BJ (cell line): ENCODE data around the gene AMFR. TPM values are rescaled to one million over a fixed set of nuclear protein-coding genes. Genes with fewer than 3 reads are reported as not detected.

ENCODE experiments used
- CTCF ChIA-PET: fragments of 350-600 bp; formaldehyde crosslinking; extraction: SDS; loops from one replicate; lab custom pipeline; 2021; ENCODE audit warnings: antibody characterized with exemption, inconsistent platforms; lab: Yijun Ruan, JAX
- POLR2A ChIA-PET: fragments of 300-600 bp; sonication (Branson Sonifier 250); formaldehyde crosslinking; extraction: SDS; loops from one replicate; lab custom pipeline; 2021; ENCODE audit warnings: antibody characterized with exemption; lab: Charles Lee
- DNase-seq: peaks from one replicate; pipeline ENCODE4 v3.0.0-alpha.2; 2011; ENCODE audit warnings: low read depth
- H3K27me3 ChIP-seq: 2 replicates; pipeline ENCODE4 v1.6.0; 2011; ENCODE audit warnings: low read length; ENCODE audit not compliant: control insufficient read depth, insufficient read depth
- H3K36me3 ChIP-seq: 2 replicates; pipeline ENCODE4 v1.5.1; 2011; ENCODE audit warnings: low read length; ENCODE audit not compliant: control insufficient read depth, insufficient read depth
- H3K4me3 ChIP-seq: 2 replicates; pipeline ENCODE4 v1.5.1; 2011; ENCODE audit warnings: low read depth, mild to moderate bottlenecking, control low read depth, low read length
- polyA plus RNA-seq: library from polyadenylated mRNA; depleted of rRNA; stranded (reverse); fragments of >200 nt; gene quantifications from 2 replicates; pipeline ENCODE4 v1.2.3, GENCODE V29; 2011
- TF ChIP-seq, protein P1 (sequence below): IDR thresholded peaks from 2 replicates; pipeline ENCODE4 v1.5.1; 2011; ENCODE audit warnings: low read depth, mild to moderate bottlenecking, control low read depth, inconsistent platforms, low read length, moderate library complexity; ENCODE audit not compliant: insufficient read depth

Gene AMFR
- polyA plus RNA-seq, 1 experiment: 130 TPM

DNA sequence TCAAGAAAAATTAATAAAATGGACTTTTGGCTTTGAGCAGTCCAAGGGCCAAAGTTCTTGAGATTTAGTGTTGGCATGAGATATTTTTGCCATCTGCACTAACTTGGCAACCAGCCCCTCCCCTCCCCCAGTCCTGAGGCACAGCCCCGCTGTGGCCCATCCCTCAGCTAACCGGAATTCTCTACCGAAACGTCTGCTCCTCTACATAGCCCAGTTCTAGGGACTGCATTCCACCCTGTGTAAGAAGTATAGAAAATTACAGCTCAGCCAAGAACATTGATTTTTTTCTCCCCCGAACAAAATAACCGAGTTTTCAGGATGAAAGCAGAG, 97.5 kb downstream of the AMFR start:
- CTCF ChIA-PET: interaction anchor here (0.6 to 7.1 kb wide), 5 partner anchors 9 to 384 kb away, joined by 3 to 37 read pairs (median 3); no protein-coding TSS in a partner anchor

DNA sequence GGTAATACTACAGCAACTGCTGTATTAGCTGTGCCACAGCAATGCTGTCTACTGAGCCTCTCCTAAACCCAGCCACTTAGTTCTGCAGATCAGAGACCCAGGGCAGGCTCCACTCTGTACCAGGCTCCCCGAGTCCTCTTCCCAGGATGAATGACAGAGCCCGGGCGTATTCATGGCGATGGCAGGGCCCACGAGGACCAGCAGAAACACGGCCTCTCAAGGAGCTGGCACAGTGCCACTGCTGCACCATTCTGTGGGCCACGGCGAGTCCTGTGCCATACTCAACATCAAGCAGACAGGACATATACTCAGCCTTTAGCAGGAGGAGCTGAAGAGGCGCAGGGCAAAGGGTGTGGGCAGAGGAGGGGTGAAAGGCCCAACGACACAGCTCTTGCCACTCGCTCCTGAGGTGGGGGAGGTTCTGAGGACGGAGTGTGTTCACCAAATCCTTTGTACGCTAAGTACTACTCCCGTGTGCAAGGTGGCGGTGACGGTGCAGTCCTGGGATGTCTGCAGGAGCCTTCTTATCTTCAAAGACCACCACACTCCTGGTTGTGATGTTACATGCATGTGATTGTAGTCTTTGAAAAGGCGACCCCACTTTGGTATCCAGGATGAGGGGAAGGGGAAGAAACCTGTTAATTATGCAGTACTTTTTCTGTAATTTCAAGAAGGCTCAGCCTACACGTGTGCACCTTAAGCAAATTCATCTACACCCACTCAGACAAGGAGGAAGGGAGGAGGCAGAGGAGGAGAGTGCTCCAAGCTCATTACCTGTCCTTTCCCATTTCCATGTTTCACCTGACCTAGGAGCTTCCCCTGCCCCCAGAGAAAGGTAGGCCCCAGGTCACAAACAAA, 98.0 kb downstream of the AMFR start:
- DNase-seq: no peak
- Histone ChIP-seq H3K27me3 (no peaks in the 10 kb centered on the region), H3K36me3 (0 out of 2 replicates have a peak, but pooled peaks cover 1% of the 10 kb centered on the region), H3K4me3 (no peak overlapping the region)
- POLR2A ChIA-PET: no interaction called here
- CTCF ChIA-PET: interaction anchor here (0.6 to 7.1 kb wide), 5 partner anchors 8 to 384 kb away, joined by 3 to 37 read pairs (median 7); no protein-coding TSS in a partner anchor
- TF ChIP-seq, protein P1, sequence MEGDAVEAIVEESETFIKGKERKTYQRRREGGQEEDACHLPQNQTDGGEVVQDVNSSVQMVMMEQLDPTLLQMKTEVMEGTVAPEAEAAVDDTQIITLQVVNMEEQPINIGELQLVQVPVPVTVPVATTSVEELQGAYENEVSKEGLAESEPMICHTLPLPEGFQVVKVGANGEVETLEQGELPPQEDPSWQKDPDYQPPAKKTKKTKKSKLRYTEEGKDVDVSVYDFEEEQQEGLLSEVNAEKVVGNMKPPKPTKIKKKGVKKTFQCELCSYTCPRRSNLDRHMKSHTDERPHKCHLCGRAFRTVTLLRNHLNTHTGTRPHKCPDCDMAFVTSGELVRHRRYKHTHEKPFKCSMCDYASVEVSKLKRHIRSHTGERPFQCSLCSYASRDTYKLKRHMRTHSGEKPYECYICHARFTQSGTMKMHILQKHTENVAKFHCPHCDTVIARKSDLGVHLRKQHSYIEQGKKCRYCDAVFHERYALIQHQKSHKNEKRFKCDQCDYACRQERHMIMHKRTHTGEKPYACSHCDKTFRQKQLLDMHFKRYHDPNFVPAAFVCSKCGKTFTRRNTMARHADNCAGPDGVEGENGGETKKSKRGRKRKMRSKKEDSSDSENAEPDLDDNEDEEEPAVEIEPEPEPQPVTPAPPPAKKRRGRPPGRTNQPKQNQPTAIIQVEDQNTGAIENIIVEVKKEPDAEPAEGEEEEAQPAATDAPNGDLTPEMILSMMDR: no peak

More for the DNA sequence above, 97.5 kb downstream of the AMFR start:
- DNase-seq: no peak
- Histone ChIP-seq H3K4me3 (no peak overlapping the region), H3K27me3 (no peaks in the 10 kb centered on the region), H3K36me3 (0 out of 2 replicates have a peak, but pooled peaks cover 1% of the 10 kb centered on the region)
- TF ChIP-seq, protein P1: no peak
- POLR2A ChIA-PET: no interaction called here

DNA sequence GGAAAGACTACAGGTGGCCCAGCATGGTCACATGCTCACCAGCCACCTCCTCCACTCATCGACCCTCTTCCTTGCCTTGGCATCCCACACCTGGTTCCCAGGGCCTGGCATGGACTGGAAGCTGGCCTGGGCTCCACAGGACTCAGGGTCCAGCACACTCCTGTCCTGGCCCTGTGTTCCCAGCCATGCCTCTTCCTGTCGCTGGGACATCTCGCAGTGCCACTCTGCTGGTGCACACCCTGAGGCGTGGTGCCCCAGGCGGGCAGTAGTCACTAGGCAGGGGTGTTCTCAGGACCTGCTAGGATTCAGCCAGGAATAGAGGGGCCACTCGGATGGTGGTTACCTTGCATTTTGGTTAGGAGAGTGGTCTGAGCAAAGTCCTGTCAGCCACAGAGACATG, 99.4 kb downstream of the AMFR start:
- CTCF ChIA-PET: interaction anchor here (0.7 to 7.1 kb wide), 3 partner anchors 7 to 31 kb away, joined by 3 to 37 read pairs (median 7); no protein-coding TSS in a partner anchor

DNA sequence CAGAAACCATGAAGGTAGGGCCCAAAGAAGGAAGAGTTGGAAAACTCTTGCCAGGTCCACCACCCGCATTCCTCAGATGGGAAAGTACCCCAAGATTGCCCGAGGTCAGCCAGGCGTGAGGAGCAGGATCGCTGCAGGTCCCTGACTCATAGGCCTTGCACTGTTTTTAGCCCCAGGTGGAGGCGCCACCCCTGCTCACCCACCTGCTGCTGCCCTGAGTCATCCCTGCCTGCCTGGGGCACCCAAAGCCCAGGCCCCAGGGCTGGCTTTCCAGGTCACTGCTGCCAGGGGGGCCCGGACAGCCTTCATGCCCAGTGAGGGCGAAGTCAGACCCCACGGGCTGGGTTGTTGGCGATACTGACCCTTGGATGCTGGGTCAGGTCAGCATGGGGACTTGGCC, 100.9 kb downstream of the AMFR start:
- POLR2A ChIA-PET: no interaction called here
- no peak overlapping the region for H3K4me3 ChIP-seq
- H3K27me3 ChIP-seq: no peaks in the 10 kb centered on the region
- CTCF ChIA-PET: interaction anchor here (0.8 to 1.0 kb wide), 2 partner anchors 16 to 381 kb away, joined by 3 read pairs; no protein-coding TSS in a partner anchor
- no peak for DNase-seq
- TF ChIP-seq, protein P1: no peak
- H3K36me3 ChIP-seq: no peaks in the 10 kb centered on the region

More for the DNA sequence above, 99.4 kb downstream of the AMFR start:
- TF ChIP-seq, protein P1: no peak
- Histone ChIP-seq H3K27me3 (no peaks in the 10 kb centered on the region), H3K4me3 (no peak overlapping the region), H3K36me3 (0 out of 2 replicates have a peak, but pooled peaks cover 1% of the 10 kb centered on the region)
- no peak for DNase-seq
- POLR2A ChIA-PET: no interaction called here

DNA sequence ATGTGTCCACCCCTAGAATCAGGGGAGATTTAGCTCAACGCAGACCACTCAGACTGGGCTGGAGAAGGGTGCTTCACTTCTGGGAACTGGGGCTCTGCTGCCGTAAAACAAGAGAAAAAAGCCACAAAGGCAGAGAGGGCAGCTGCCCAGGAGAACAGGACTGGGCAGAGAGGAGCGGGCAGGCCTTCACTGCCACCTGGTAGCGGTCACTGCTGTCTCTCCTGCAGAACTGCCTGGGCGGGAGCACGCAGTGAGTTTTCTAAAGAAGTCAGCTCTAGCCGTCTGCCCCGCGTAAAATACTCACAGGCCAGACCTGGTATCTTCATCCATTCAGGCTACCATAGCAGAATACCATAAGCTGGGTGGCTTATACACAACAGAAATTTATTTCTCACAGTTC, 103.8 kb downstream of the AMFR start:
- H3K36me3 ChIP-seq: no peaks in the 10 kb centered on the region
- no peak overlapping the region for H3K4me3 ChIP-seq
- H3K27me3 ChIP-seq: no peaks in the 10 kb centered on the region; the same call in 1 of the 2 replicates
- POLR2A ChIA-PET: no interaction called here
- no peak for DNase-seq
- TF ChIP-seq, protein P1: no peak
- CTCF ChIA-PET: interaction anchor here (0.6 to 7.4 kb wide), 2 partner anchors 252 to 376 kb away, joined by 3 to 132 read pairs; no protein-coding TSS in a partner anchor
